ENCODE results near the gene MAK. TPM values are rescaled to one million over a fixed set of nuclear protein-coding genes. Genes with fewer than 3 reads are reported as not detected.
A peak's percentile ranks its signal among the peaks of the same experiment; 100 is the strongest.
"Not testable (repeated sequence)": the region's sequence is repeated elsewhere in the genome, so short reads cannot be mapped to it uniquely, and the experiment has no call there.

MAK gene
- total and polyA plus RNA-seq, 5 donors from 2014 or later: 0.12 to 0.30 TPM; not detected in 3

GRCh38 chr6:10866709-10867108 is 28.4 kb upstream of the MAK start:
- not testable (repeated sequence) for H3K9me3 Mint-ChIP-seq; H3K4me3 ChIP-seq (ENCODE audit: low read depth, low read length); H3K36me3 Mint-ChIP-seq; H3K27ac Mint-ChIP-seq; H3K4me1 Mint-ChIP-seq; ATAC-seq (ENCODE audit: low read depth in 2 of 2); H3K36me3 ChIP-seq (ENCODE audit: control insufficient read depth, insufficient read depth, low read length); H3K4me3 Mint-ChIP-seq; H3K27ac ChIP-seq (ENCODE audit: insufficient read depth, low read length, poor library complexity, severe bottlenecking); DNase-seq; H3K27me3 ChIP-seq (ENCODE audit: control insufficient read depth, insufficient read depth, low read length); H3K9me3 ChIP-seq (ENCODE audit: control insufficient read depth in 2 of 2, low read length in 2 of 2); H3K4me1 ChIP-seq (ENCODE audit: control insufficient read depth, insufficient read depth, low read length, poor library complexity, severe bottlenecking); H3K27me3 Mint-ChIP-seq

- not testable (repeated sequence) for H3K36me3 ChIP-seq (ENCODE audit: control insufficient read depth, insufficient read depth, low read length); H3K27ac ChIP-seq (ENCODE audit: insufficient read depth, low read length, poor library complexity, severe bottlenecking); H3K4me1 ChIP-seq (ENCODE audit: control insufficient read depth, insufficient read depth, low read length, poor library complexity, severe bottlenecking); H3K4me3 Mint-ChIP-seq; H3K27me3 ChIP-seq (ENCODE audit: control insufficient read depth, insufficient read depth, low read length); H3K9me3 ChIP-seq (ENCODE audit: control insufficient read depth in 2 of 2, low read length in 2 of 2); H3K9me3 Mint-ChIP-seq; ATAC-seq (ENCODE audit: low read depth in 2 of 2); H3K4me1 Mint-ChIP-seq; DNase-seq; H3K4me3 ChIP-seq (ENCODE audit: low read depth, low read length); H3K36me3 Mint-ChIP-seq; H3K27me3 Mint-ChIP-seq
- H3K27ac Mint-ChIP-seq: peak overlapping the region in 1 of 3 donors; percentile 48
Measured at GRCh38 chr6:10863031-10863430, 24.7 kb upstream of the MAK start.

- Histone ChIP-seq H3K27ac (ENCODE audit: insufficient read depth, low read length, poor library complexity, severe bottlenecking) (no peak overlapping the region), H3K4me1 (ENCODE audit: control insufficient read depth, insufficient read depth, low read length, poor library complexity, severe bottlenecking) (no peaks in the 10 kb centered on the region), H3K4me3 (ENCODE audit: low read depth, low read length) (no peak overlapping the region), H3K36me3 (ENCODE audit: control insufficient read depth, insufficient read depth, low read length) (no peaks in the 10 kb centered on the region), H3K9me3 (ENCODE audit: control insufficient read depth in 2 of 2, low read length in 2 of 2) (no peaks in the 10 kb centered on the region), H3K27me3 (ENCODE audit: control insufficient read depth, insufficient read depth, low read length) (no peaks in the 10 kb centered on the region)
- Mint-ChIP-seq H3K36me3 (no peaks in the 10 kb centered on the region), H3K4me1 (no peaks in the 10 kb centered on the region), H3K27ac (no peak overlapping the region), H3K9me3 (peaks cover 0 to 3% (median 0%) of the 10 kb centered on the region in 7 donors), H3K4me3 (no peak overlapping the region), H3K27me3 (no peaks in the 10 kb centered on the region)
- ATAC-seq (ENCODE audit: low read depth in 2 of 2): no peak
- no peak for DNase-seq
Measured at GRCh38 chr6:10862361-10862760, 24.0 kb upstream of the MAK start.

- H3K4me3 ChIP-seq (ENCODE audit: low read depth, low read length): no peak overlapping the region
- ATAC-seq (ENCODE audit: low read depth in 2 of 2): no peak
- DNase-seq: no peak
- no peak overlapping the region for H3K27ac Mint-ChIP-seq
- H3K4me1 Mint-ChIP-seq: no peaks in the 10 kb centered on the region
- H3K27ac ChIP-seq (ENCODE audit: insufficient read depth, low read length, poor library complexity, severe bottlenecking): no peak overlapping the region
- no peaks in the 10 kb centered on the region for H3K36me3 ChIP-seq (ENCODE audit: control insufficient read depth, insufficient read depth, low read length)
- no peaks in the 10 kb centered on the region for H3K9me3 ChIP-seq (ENCODE audit: control insufficient read depth in 2 of 2, low read length in 2 of 2)
- no peaks in the 10 kb centered on the region for H3K27me3 Mint-ChIP-seq
- no peaks in the 10 kb centered on the region for H3K27me3 ChIP-seq (ENCODE audit: control insufficient read depth, insufficient read depth, low read length)
- H3K4me1 ChIP-seq (ENCODE audit: control insufficient read depth, insufficient read depth, low read length, poor library complexity, severe bottlenecking): no peaks in the 10 kb centered on the region
- peaks cover 0 to 3% (median 0%) of the 10 kb centered on the region in 7 donors for H3K9me3 Mint-ChIP-seq
- H3K4me3 Mint-ChIP-seq: no peak overlapping the region
- no peaks in the 10 kb centered on the region for H3K36me3 Mint-ChIP-seq
Measured at GRCh38 chr6:10861086-10861485, 22.7 kb upstream of the MAK start.

GRCh38 chr6:10857259-10857658 is 18.9 kb upstream of the MAK start:
- Mint-ChIP-seq H3K27ac (no peak overlapping the region), H3K36me3 (no peaks in the 10 kb centered on the region), H3K4me1 (no peaks in the 10 kb centered on the region), H3K27me3 (peaks cover 5% of the 10 kb centered on the region), H3K4me3 (no peak overlapping the region), H3K9me3 (peaks cover 0 to 16% (median 8%) of the 10 kb centered on the region in 7 donors)
- H3K36me3 ChIP-seq (ENCODE audit: control insufficient read depth, insufficient read depth, low read length): no peaks in the 10 kb centered on the region
- ATAC-seq (ENCODE audit: low read depth in 2 of 2) (no peak), DNase-seq (no peak)
- no peak overlapping the region for H3K4me3 ChIP-seq (ENCODE audit: low read depth, low read length)
- H3K27me3 ChIP-seq (ENCODE audit: control insufficient read depth, insufficient read depth, low read length): peaks cover under 1% of the 10 kb centered on the region
- peaks cover 2 to 4% of the 10 kb centered on the region in 2 experiments for H3K9me3 ChIP-seq (ENCODE audit: control insufficient read depth in 2 of 2, low read length in 2 of 2)
- no peaks in the 10 kb centered on the region for H3K4me1 ChIP-seq (ENCODE audit: control insufficient read depth, insufficient read depth, low read length, poor library complexity, severe bottlenecking)
- no peak overlapping the region for H3K27ac ChIP-seq (ENCODE audit: insufficient read depth, low read length, poor library complexity, severe bottlenecking)

- no peaks in the 10 kb centered on the region for H3K36me3 Mint-ChIP-seq
- H3K36me3 ChIP-seq (ENCODE audit: control insufficient read depth, insufficient read depth, low read length): no peaks in the 10 kb centered on the region
- H3K27me3 Mint-ChIP-seq: peaks cover 10% of the 10 kb centered on the region
- peaks cover 2 to 4% of the 10 kb centered on the region in 2 experiments for H3K9me3 ChIP-seq (ENCODE audit: control insufficient read depth in 2 of 2, low read length in 2 of 2)
- H3K4me3 Mint-ChIP-seq: no peak overlapping the region
- H3K4me1 Mint-ChIP-seq: no peaks in the 10 kb centered on the region
- DNase-seq (no peak), ATAC-seq (ENCODE audit: low read depth in 2 of 2) (no peak)
- H3K27ac Mint-ChIP-seq: no peak overlapping the region
- no peak overlapping the region for H3K4me3 ChIP-seq (ENCODE audit: low read depth, low read length)
- H3K9me3 Mint-ChIP-seq: peaks cover 0 to 16% (median 6%) of the 10 kb centered on the region in 7 donors
- H3K27ac ChIP-seq (ENCODE audit: insufficient read depth, low read length, poor library complexity, severe bottlenecking): no peak overlapping the region
- H3K27me3 ChIP-seq (ENCODE audit: control insufficient read depth, insufficient read depth, low read length): peaks cover 4% of the 10 kb centered on the region
- H3K4me1 ChIP-seq (ENCODE audit: control insufficient read depth, insufficient read depth, low read length, poor library complexity, severe bottlenecking): no peaks in the 10 kb centered on the region
Measured at GRCh38 chr6:10854922-10855632, 16.7 kb upstream of the MAK start.

- Mint-ChIP-seq H3K4me3 (peak overlapping the region in 1 of 4 donors; percentile 63), H3K9me3 (peaks cover 0 to 16% (median 4%) of the 10 kb centered on the region in 7 donors)
- not testable (repeated sequence) for H3K27ac ChIP-seq (ENCODE audit: insufficient read depth, low read length, poor library complexity, severe bottlenecking); H3K27ac Mint-ChIP-seq; H3K4me1 ChIP-seq (ENCODE audit: control insufficient read depth, insufficient read depth, low read length, poor library complexity, severe bottlenecking); ATAC-seq (ENCODE audit: low read depth in 2 of 2); H3K4me3 ChIP-seq (ENCODE audit: low read depth, low read length); H3K36me3 ChIP-seq (ENCODE audit: control insufficient read depth, insufficient read depth, low read length); H3K36me3 Mint-ChIP-seq; H3K9me3 ChIP-seq (ENCODE audit: control insufficient read depth in 2 of 2, low read length in 2 of 2); H3K4me1 Mint-ChIP-seq; DNase-seq; H3K27me3 Mint-ChIP-seq; H3K27me3 ChIP-seq (ENCODE audit: control insufficient read depth, insufficient read depth, low read length)
Measured at GRCh38 chr6:10853849-10854300, 15.5 kb upstream of the MAK start.

- H3K4me1 ChIP-seq (ENCODE audit: control insufficient read depth, insufficient read depth, low read length, poor library complexity, severe bottlenecking): no peaks in the 10 kb centered on the region
- no peak overlapping the region for H3K27ac Mint-ChIP-seq
- H3K4me3 ChIP-seq (ENCODE audit: low read depth, low read length): no peak overlapping the region
- peaks cover 0 to 16% (median 4%) of the 10 kb centered on the region in 7 donors for H3K9me3 Mint-ChIP-seq
- no peaks in the 10 kb centered on the region for H3K36me3 ChIP-seq (ENCODE audit: control insufficient read depth, insufficient read depth, low read length)
- peaks cover 4% of the 10 kb centered on the region for H3K27me3 ChIP-seq (ENCODE audit: control insufficient read depth, insufficient read depth, low read length)
- DNase-seq (no peak), ATAC-seq (ENCODE audit: low read depth in 2 of 2) (no peak)
- peaks cover 10% of the 10 kb centered on the region for H3K27me3 Mint-ChIP-seq
- no peaks in the 10 kb centered on the region for H3K36me3 Mint-ChIP-seq
- H3K27ac ChIP-seq (ENCODE audit: insufficient read depth, low read length, poor library complexity, severe bottlenecking): no peak overlapping the region
- H3K4me3 Mint-ChIP-seq: no peak overlapping the region
- H3K9me3 ChIP-seq (ENCODE audit: control insufficient read depth in 2 of 2, low read length in 2 of 2): peaks cover 2 to 4% of the 10 kb centered on the region in 2 experiments
- H3K4me1 Mint-ChIP-seq: no peaks in the 10 kb centered on the region
Measured at GRCh38 chr6:10852361-10852960, 14.1 kb upstream of the MAK start.

Measured in CD4-positive, CD25-positive, alpha-beta regulatory T cell (primary cell).